Airway epithelial cell (primary cell): Measurements from ENCODE around the gene SMAP2. TPM values are rescaled to one million over a fixed set of nuclear protein-coding genes. Genes with fewer than 3 reads are reported as not detected.

Experiments
- total RNA-seq: library from RNA; depleted of rRNA; stranded (reverse); fragments of >200 nt; gene quantifications from 2 replicates; pipeline ENCODE4 v1.2.3, GENCODE V29; 2015

The SMAP2 gene
- total RNA-seq: 17.0 and 22.9 TPM in 2 replicates

DNA sequence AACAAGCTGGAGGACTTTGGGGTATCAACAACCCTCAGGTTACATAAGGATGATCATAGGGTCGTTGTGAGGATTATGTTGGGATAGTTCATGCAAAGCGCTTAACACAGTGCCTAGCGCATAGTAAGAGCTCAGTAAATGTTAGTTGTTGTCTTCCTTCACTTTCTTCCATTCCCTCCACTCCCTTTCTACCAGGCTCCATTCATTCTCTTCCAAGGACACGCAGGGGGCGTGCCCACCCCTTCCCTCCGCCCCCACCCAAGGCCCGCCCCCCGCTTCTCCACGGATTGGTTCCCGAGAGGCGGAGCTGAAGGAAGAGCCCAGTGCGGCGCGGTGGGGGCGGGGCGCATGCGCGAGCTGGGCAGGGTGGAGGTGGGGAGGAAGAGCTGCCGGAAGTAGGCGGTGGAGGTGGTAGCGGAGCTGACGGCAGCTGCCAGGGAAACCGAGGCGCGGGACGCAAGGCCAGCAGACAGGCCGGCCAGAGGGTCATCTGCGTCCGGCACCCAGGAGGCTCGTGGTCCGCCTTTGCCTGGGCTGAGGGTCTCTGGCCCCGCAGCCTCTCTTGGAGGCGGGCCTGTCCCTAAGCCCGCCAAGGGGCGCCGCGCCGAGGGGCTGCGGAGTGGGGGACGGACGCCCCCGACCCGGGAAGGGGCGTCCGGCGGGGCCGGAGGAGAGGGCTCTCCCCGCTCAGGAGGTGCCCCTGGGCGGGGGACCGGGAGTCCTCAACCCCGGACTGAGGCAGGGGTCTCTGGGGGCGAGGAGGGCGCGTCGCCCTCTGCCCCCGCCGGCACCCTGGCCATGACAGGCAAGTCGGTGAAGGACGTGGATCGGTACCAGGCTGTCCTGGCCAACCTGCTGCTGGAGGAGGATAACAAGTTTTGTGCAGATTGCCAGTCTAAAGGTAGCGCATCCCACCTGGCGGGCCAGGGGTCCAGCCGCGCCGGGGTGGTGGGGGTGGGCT is at the start of gene SMAP2:
Gene SMAP2, plus strand, starts transcription at position 405 of the 961 bp plus-strand sequence. Its CDS starts 394 bp downstream, at position 799.

DNA sequence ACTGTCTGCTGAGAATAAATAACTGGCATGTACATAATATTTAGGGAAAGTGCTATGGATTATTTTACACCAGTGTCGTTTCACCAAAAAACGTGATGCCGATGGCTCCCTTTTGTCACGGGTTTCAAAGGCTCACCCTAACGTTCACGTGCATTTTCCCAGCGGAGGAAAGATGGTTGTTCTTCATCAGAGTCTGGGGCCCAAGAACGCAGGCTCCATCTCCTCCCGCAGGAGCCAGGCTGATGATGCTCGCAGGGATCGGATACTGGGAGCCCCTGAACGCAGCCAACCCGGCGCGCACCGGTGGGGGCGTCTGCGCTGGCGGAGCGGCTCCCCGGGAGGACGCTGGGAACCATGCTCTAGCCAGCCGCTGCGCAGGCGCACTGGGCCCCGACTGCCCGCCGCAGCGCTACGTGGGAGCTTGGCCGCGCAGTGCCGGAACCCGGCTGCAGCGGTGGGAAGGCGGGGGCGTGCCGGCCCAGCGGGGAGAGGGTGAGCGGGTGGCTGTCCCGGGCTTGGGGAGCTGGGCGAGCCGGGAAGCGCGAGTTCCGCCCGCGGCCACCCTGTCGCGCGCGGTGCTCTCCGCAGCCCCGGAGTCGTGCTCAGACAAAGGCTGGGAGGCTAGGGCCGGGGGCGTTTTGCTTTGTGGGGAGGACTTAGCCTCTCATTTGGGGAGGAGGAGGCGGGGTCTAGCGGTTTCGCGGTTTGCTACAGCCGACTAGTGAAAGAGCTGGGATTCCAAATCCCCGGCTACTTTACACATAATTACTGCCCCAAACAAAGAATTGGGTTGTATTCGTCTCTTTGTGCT is 76.4 kb downstream of the SMAP2 start, which contains the start of gene ZFP69B:
Gene ZFP69B, plus strand, starts transcription at position 793 of the 811 bp plus-strand sequence. CDS start 486 bp downstream, outside the sequence.

Other genes starting within 250 kb of the SMAP2 start
- 11.6 and 13.7 TPM in 2 replicates for gene RLF, start 212.3 kb upstream of the SMAP2 start, total RNA-seq
- not detected in 2 replicates for gene TMCO2, start 125.8 kb upstream of the SMAP2 start, total RNA-seq
- 37.5 and 45.6 TPM in 2 replicates for gene ZMPSTE24, start 115.5 kb upstream of the SMAP2 start, total RNA-seq
- 0.88 and 1.1 TPM in 2 replicates for gene COL9A2, start 56.4 kb upstream of the SMAP2 start, total RNA-seq
- gene ZFP69B, start 76.7 kb downstream of the SMAP2 start, total RNA-seq: 2.3 and 2.6 TPM in 2 replicates
- gene ZFP69, start 103.6 kb downstream of the SMAP2 start, total RNA-seq: 2.7 and 3.0 TPM in 2 replicates
- 1.9 and 4.9 TPM in 2 replicates for gene EXO5, start 135.0 kb downstream of the SMAP2 start, total RNA-seq
- 3.2 and 4.5 TPM in 2 replicates for gene ZNF684, start 157.9 kb downstream of the SMAP2 start, total RNA-seq